Neural crest cell (in vitro differentiated cells): ENCODE measurements around the gene FNDC10. TPM values are rescaled to one million over a fixed set of nuclear protein-coding genes. Genes with fewer than 3 reads are reported as not detected.
A peak's percentile ranks its signal among the peaks of the same experiment; 100 is the strongest.

ENCODE experiments used
- DNase-seq: peaks from one replicate; pipeline ENCODE4 v3.0.0; 2021; ENCODE audit warnings: low read depth, mixed read lengths, low spot score
- H3K27ac Mint-ChIP-seq: one replicate; pipeline ENCODE4 v1.8.0; 2021; ENCODE audit warnings: mild to moderate bottlenecking, mixed read lengths; ENCODE audit not compliant: unreplicated experiment
- H3K27me3 Mint-ChIP-seq: 2 replicates; pipeline ENCODE4 v1.8.0; 2021; ENCODE audit warnings: low read depth, mild to moderate bottlenecking, mixed read lengths
- H3K36me3 Mint-ChIP-seq: 2 replicates; pipeline ENCODE4 v1.8.0; 2021; ENCODE audit warnings: low read depth, mild to moderate bottlenecking, mixed read lengths
- H3K4me1 Mint-ChIP-seq: 2 replicates; pipeline ENCODE4 v1.8.0; 2021; ENCODE audit warnings: mixed read lengths
- H3K4me3 Mint-ChIP-seq: one replicate; pipeline ENCODE4 v1.8.0; 2021; ENCODE audit warnings: mild to moderate bottlenecking, mixed read lengths
- H3K9me3 Mint-ChIP-seq: 2 replicates; pipeline ENCODE4 v1.8.0; 2021; ENCODE audit warnings: mixed read lengths
- CTCF ChIP-seq: fragments of 200-600 bp; sonication (generic); conservative IDR thresholded peaks from 2 replicates; pipeline ENCODE4 v1.5.0; 2021; ENCODE audit warnings: antibody characterized with exemption, mild to moderate bottlenecking
- total RNA-seq: library from RNA; stranded (reverse); gene quantifications from 2 replicates; pipeline ENCODE4 v1.2.1, GENCODE V29; 2021

FNDC10 gene
- total RNA-seq, 1 donor from 2014 or later = 14.3 TPM

- DNase-seq = no peak
- TF ChIP-seq CTCF = no peak
- Mint-ChIP-seq H3K4me3 (peak overlapping the region; percentile 88), H3K9me3 (no peaks in the 10 kb centered on the region), H3K27me3 (no peaks in the 10 kb centered on the region), H3K4me1 (peaks cover 24% of the 10 kb centered on the region), H3K36me3 (no peaks in the 10 kb centered on the region), H3K27ac (peak overlapping the region; percentile 27)
Observed at GRCh38 chr1:1617925-1618324, 18.0 kb upstream of the FNDC10 start.

GRCh38 chr1:1617516-1617915, 17.6 kb upstream of the FNDC10 start:
- Mint-ChIP-seq H3K27ac (no peak overlapping the region), H3K27me3 (no peaks in the 10 kb centered on the region), H3K9me3 (no peaks in the 10 kb centered on the region), H3K4me3 (peak overlapping the region; percentile 88), H3K4me1 (peaks cover 24% of the 10 kb centered on the region), H3K36me3 (no peaks in the 10 kb centered on the region)
- no peak for TF ChIP-seq CTCF
- DNase-seq = no peak

GRCh38 chr1:1616838-1617237, 16.9 kb upstream of the FNDC10 start:
- H3K27ac Mint-ChIP-seq = no peak overlapping the region

GRCh38 chr1:1616045-1616790, 16.3 kb upstream of the FNDC10 start:
- DNase-seq = no peak

More at GRCh38 chr1:1616838-1617237, 16.9 kb upstream of the FNDC10 start:
- H3K9me3 Mint-ChIP-seq = no peaks in the 10 kb centered on the region
- peaks cover 29% of the 10 kb centered on the region for H3K4me1 Mint-ChIP-seq
- no peak for DNase-seq
- TF ChIP-seq CTCF = no peak
- H3K36me3 Mint-ChIP-seq = no peaks in the 10 kb centered on the region
- H3K4me3 Mint-ChIP-seq = peak overlapping the region; percentile 88
- no peaks in the 10 kb centered on the region for H3K27me3 Mint-ChIP-seq

GRCh38 chr1:1615256-1616044, 15.5 kb upstream of the FNDC10 start, which contains the start of gene MIB2:
Gene MIB2 (plus strand): TSS chr1:1615500. CDS start chr1:1623453, 7,953 bp downstream.
- Mint-ChIP-seq H3K4me1 (peaks cover 29% of the 10 kb centered on the region), H3K4me3 (peak within 1 kb of the TSS; percentile 98), H3K9me3 (no peaks in the 10 kb centered on the region), H3K36me3 (no peaks in the 10 kb centered on the region), H3K27me3 (no peaks in the 10 kb centered on the region), H3K27ac (peak within 1 kb of the TSS; percentile 96)
- no peak for TF ChIP-seq CTCF
- peak; percentile 91 for DNase-seq

More at GRCh38 chr1:1616045-1616790, 16.3 kb upstream of the FNDC10 start:
- no peak for TF ChIP-seq CTCF
- H3K9me3 Mint-ChIP-seq = no peaks in the 10 kb centered on the region
- H3K27me3 Mint-ChIP-seq = no peaks in the 10 kb centered on the region
- no peaks in the 10 kb centered on the region for H3K36me3 Mint-ChIP-seq
- H3K4me3 Mint-ChIP-seq = peak overlapping the region; percentile 88
- peaks cover 29% of the 10 kb centered on the region for H3K4me1 Mint-ChIP-seq
- no peak overlapping the region for H3K27ac Mint-ChIP-seq
